Daoy (cell line): Measurements from ENCODE around the gene SLC7A7. TPM values are rescaled to one million over a fixed set of nuclear protein-coding genes. Genes with fewer than 3 reads are reported as not detected.
"Not testable (repeated sequence)": the region's sequence is repeated elsewhere in the genome, so short reads cannot be mapped to it uniquely, and the experiment has no call there.

ENCODE experiments used
- DNase-seq: peaks from one replicate; pipeline ENCODE4 v3.0.0-alpha.2; 2015; ENCODE audit warnings: low read depth
- total RNA-seq: library from RNA; depleted of rRNA; stranded (reverse); fragments of >200 nt; shearing (Covaris generic); gene quantifications from 2 replicates; pipeline ENCODE4 v1.2.3, GENCODE V29; 2014

Gene SLC7A7
- total RNA-seq, 1 experiment from 2014 or later = 1.8 TPM

DNA sequence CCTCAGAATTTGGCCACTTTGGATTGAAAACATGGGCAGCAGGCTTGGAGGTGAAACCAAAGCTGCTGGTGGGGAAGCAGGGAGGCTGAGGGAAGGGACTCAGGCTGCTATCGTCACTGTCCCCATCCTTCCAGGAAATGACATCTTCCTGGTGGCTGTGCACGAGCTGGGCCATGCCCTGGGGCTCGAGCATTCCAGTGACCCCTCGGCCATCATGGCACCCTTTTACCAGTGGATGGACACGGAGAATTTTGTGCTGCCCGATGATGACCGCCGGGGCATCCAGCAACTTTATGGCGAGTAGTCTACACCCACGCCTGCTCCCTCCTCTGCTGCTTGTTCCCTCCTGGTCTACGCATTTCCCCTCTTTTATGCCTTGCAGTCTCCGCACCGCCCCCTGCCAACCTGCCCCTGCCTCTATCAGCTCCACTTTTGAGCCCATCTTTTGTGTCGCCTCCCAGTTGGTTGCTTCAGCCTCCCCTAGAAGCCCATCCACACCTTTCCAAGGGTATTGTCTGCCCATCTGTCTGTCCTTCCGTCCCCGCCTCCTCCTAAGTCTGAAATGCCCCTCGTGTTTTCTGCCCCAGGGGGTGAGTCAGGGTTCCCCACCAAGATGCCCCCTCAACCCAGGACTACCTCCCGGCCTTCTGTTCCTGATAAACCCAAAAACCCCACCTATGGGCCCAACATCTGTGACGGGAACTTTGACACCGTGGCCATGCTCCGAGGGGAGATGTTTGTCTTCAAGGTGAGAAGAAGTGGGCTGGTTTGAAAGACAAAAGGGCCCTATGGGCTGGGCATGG lies 28.1 kb upstream of the SLC7A7 start:
- DNase-seq = no peak

- DNase-seq = no peak
Measured at GRCh38 chr14:22842211-22843122, 27.2 kb upstream of the SLC7A7 start.

- no peak for DNase-seq
Measured at GRCh38 chr14:22841769-22842168, 26.5 kb upstream of the SLC7A7 start.

DNA sequence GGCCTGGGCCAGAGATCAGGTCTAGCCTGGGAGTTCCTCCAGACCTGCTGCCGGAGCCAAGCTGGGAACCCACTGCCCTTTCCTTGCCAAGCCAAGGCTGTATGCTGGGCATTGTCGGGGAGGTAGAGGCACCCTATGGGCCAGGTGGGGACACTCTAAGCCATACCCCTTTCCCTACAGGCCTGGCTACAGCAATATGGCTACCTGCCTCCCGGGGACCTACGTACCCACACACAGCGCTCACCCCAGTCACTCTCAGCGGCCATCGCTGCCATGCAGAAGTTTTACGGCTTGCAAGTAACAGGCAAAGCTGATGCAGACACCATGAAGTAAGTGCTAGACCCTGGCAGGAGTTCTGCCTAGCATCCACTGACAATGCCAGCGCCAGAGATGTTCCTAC lies 26.1 kb upstream of the SLC7A7 start:
- DNase-seq = no peak

DNA sequence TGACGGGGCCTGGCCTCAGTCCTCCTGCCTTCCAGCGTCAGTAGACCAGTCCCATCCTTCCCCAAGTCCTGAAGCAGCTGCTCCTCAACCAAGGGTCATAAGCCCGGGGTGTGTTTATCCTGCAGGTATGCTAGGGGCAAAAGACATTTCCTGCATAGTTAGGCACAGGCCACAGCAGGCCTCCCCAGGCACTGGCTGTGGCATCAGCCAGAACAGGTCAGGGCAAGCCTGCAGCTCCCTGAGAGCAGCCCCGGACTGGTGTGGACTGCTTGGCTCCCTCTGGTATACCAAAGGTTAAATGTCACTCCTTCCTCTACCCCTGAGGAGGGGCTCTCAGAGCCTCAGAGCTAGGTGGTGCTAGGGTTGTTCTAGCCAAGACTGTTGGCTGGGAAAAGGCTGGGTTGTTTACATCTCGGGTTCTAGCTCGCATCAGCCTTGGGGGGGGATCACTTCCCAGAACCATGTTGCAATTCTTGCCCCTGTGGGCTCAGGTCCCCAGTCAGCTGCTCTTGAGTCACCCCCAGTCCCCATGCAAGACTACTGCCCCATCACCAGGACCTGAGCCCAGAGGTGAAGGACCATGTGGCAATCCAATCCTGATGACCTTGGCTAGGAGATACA lies 24.0 kb upstream of the SLC7A7 start:
- no peak for DNase-seq

- peak; percentile 79 for DNase-seq
Measured at GRCh38 chr14:22838631-22839041, 23.4 kb upstream of the SLC7A7 start.

DNA sequence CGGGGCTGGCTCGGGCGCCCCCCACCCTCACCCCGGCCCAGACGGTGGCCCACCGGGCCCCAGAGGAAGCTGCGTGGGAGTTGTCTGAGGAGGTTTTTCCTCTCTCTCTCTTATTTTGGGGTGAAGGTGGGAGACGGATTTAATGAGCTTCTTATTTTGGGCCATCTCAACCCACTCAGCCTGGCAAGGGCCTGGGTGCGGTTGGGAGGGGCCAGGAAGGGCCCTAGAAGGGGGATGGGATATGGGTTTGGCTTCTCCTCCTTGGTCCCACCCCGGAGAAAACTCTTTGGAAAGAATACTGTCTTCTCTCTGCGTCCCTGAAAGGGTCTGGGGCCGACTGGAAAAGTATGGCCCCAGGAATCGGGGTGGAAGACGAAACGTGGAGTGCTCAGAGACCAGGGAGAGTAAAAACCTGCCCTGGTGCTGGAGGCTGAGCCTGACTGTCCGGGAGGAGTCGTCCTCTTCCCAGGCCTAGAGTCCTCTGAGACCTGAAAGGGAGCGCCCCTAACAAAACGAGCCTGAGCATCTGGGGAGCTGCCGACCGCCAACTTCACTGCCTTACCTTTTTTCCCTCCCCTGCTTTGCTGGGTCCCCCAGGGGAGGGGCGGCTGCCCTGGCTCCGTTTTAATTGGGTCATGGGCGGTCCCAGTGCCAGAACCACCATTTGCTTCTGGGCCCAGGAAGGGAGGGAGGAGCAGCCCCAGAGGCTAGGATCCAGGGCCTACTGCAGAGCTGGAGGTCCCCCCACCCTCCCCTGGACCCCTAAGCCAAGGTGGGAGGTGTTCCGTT lies 22.7 kb upstream of the SLC7A7 start:
- peak; percentile 68 for DNase-seq

- DNase-seq = peak; percentile 72
Measured at GRCh38 chr14:22837114-22837749, 22.0 kb upstream of the SLC7A7 start.

- peak; percentile 89 for DNase-seq
Measured at GRCh38 chr14:22836301-22837113, 21.3 kb upstream of the SLC7A7 start, which contains the start of gene MMP14. MMP14 (plus strand) TSS chr14:22836585; CDS start chr14:22836818, 233 bp downstream.

DNA sequence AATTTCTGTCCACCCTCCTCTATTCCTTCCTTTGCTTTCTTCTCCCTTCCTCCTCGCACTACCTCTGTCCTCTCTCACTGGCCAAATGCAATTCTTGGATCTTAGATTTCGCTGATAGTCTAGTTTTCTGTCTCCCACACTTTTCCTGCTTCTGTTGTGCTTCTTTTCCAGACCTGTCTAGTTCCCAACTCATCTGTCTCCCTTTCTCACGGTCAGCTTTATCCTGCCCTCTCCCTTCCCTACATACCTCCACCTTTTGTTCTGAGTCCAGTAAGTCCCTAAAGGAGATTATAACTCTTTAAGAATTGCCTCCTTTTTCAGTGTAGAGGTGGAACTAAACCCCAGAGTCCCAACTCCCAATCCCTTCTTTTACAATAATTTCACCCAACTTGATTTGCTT lies 20.3 kb upstream of the SLC7A7 start:
- DNase-seq = no peak

GRCh38 chr14:22830443-22831010 lies 15.3 kb upstream of the SLC7A7 start:
- DNase-seq = no peak

GRCh38 chr14:22829661-22830442 lies 14.6 kb upstream of the SLC7A7 start, which contains the start of gene MRPL52:
MRPL52 (plus strand) TSS chr14:22829887; CDS start chr14:22829913, 26 bp downstream.
- peak; percentile 94 for DNase-seq

DNA sequence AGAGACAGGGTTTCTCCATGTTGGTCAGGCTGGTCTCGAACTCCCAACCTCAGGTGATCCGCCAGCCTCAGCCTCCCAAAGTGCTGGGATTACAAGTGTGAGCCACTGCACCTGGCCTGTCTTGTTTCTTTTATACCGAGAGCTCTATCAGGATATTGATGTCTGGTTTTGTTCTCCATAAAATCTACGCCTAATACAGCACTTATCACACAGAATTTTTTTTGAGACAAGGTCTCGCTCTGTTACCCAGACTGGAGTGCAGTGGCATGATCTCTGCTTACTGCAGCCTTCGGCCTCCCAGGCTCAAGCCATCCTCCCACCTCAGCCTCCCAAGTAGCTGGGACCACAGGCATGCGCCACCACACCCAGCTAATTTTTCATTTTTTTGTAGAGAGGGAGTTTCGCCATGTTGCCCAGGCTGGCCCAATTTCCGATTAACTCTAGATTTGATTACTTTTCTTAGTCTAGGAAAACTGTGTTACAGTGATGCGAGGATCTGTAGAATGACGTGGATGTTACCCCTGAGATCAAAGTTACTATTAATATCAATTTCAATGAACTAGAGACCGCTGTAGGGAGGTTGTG lies 13.9 kb upstream of the SLC7A7 start:
- DNase-seq = not testable (repeated sequence)

- DNase-seq = peak; percentile 95
Measured at GRCh38 chr14:22824711-22825359, 9.6 kb upstream of the SLC7A7 start.

GRCh38 chr14:22822571-22823098 lies 7.4 kb upstream of the SLC7A7 start:
- DNase-seq = peak; percentile 84

- DNase-seq = no peak
Measured at GRCh38 chr14:22822016-22822570, 6.9 kb upstream of the SLC7A7 start.
